ENCODE measurements around the gene JPT2.

The JPT2 gene

GRCh38 chr16:1677942-1678499, at the start of gene JPT2:
Gene JPT2 (plus strand): TSS chr16:1678279. CDS start chr16:1678313, 34 bp downstream.
- peak; percentile 90 for DNase-seq (ENCODE audit: low read depth, low spot score)

GRCh38 chr16:1630450-1631213, 47.4 kb upstream of the JPT2 start:
- no peak for DNase-seq (ENCODE audit: low read depth, low spot score)

GRCh38 chr16:1631230-1631629, 46.8 kb upstream of the JPT2 start:
- no peak for DNase-seq (ENCODE audit: low read depth, low spot score)

- DNase-seq (ENCODE audit: low read depth, low spot score): no peak
Measured at GRCh38 chr16:1631931-1632637, 46.0 kb upstream of the JPT2 start.

- DNase-seq (ENCODE audit: low read depth, low spot score): no peak
Measured at GRCh38 chr16:1632638-1632970, 45.5 kb upstream of the JPT2 start.

- no peak for DNase-seq (ENCODE audit: low read depth, low spot score)
Measured at GRCh38 chr16:1633310-1633709, 44.8 kb upstream of the JPT2 start.

GRCh38 chr16:1634541-1634940, 43.5 kb upstream of the JPT2 start:
- DNase-seq (ENCODE audit: low read depth, low spot score): no peak

GRCh38 chr16:1635070-1635469, 43.0 kb upstream of the JPT2 start:
- no peak for DNase-seq (ENCODE audit: low read depth, low spot score)

GRCh38 chr16:1637526-1637925, 40.6 kb upstream of the JPT2 start:
- no peak for DNase-seq (ENCODE audit: low read depth, low spot score)

GRCh38 chr16:1638757-1639156, 39.3 kb upstream of the JPT2 start:
- no peak for DNase-seq (ENCODE audit: low read depth, low spot score)

- DNase-seq (ENCODE audit: low read depth, low spot score): no peak
Measured at GRCh38 chr16:1639282-1639681, 38.8 kb upstream of the JPT2 start.

- no peak for DNase-seq (ENCODE audit: low read depth, low spot score)
Measured at GRCh38 chr16:1639860-1640259, 38.2 kb upstream of the JPT2 start.

- DNase-seq (ENCODE audit: low read depth, low spot score): no peak
Measured at GRCh38 chr16:1640261-1640941, 37.7 kb upstream of the JPT2 start.

GRCh38 chr16:1641261-1641660, 36.8 kb upstream of the JPT2 start:
- no peak for DNase-seq (ENCODE audit: low read depth, low spot score)

- DNase-seq (ENCODE audit: low read depth, low spot score): no peak
Measured at GRCh38 chr16:1642148-1642547, 35.9 kb upstream of the JPT2 start.

GRCh38 chr16:1642753-1643152, 35.3 kb upstream of the JPT2 start:
- no peak for DNase-seq (ENCODE audit: low read depth, low spot score)

- no peak for DNase-seq (ENCODE audit: low read depth, low spot score)
Measured at GRCh38 chr16:1643521-1643920, 34.6 kb upstream of the JPT2 start.

GRCh38 chr16:1645914-1646525, 32.1 kb upstream of the JPT2 start:
- DNase-seq (ENCODE audit: low read depth, low spot score): no peak

- DNase-seq (ENCODE audit: low read depth, low spot score): no peak
Measured at GRCh38 chr16:1647856-1648255, 30.2 kb upstream of the JPT2 start.

- DNase-seq (ENCODE audit: low read depth, low spot score): no peak
Measured at GRCh38 chr16:1650131-1650530, 27.9 kb upstream of the JPT2 start.

GRCh38 chr16:1651094-1651973, 26.7 kb upstream of the JPT2 start:
- DNase-seq (ENCODE audit: low read depth, low spot score): peak; percentile 38
